Measurements from ENCODE around the gene NDUFV2.

- TF ChIP-seq CTCF (IDR thresholded peaks at IDR 0.05 in 2 of 3, conservative IDR thresholded peaks at IDR 0.05 in 1 of 3; ENCODE audit: borderline replicate concordance in 1 of 3, insufficient read depth in 1 of 3, low read depth in 2 of 3, low read length in 2 of 3) (no peak), CEBPB (IDR thresholded peaks at IDR 0.05; ENCODE audit: low read depth) (no peak), POLR2AphosphoS5 (IDR thresholded peaks at IDR 0.05; ENCODE audit: low read depth, low read length) (no peak), POLR2A (IDR thresholded peaks at IDR 0.05; ENCODE audit: borderline replicate concordance, extremely low read depth, insufficient read depth, insufficient read length) (no peak), EZH2 (IDR thresholded peaks at IDR 0.05) (no peak), ATF3 (IDR thresholded peaks at IDR 0.05) (no peak)
Measured at GRCh38 chr18:9088252-9088651, 14.2 kb upstream of the NDUFV2 start.
